ENCODE data around the gene SEMA6A.

SEMA6A gene

GRCh38 chr5:116566251-116566650 is 8.4 kb downstream of the SEMA6A start:
- Histone ChIP-seq H3K4me2 (ENCODE audit: low read length) (no peak overlapping the region), H4K20me1 (ENCODE audit: insufficient read depth, low read length) (no peaks in the 10 kb centered on the region), H3K4me3 (ENCODE audit: low read depth, low read length, poor library complexity, severe bottlenecking) (no peak overlapping the region), H2AFZ (ENCODE audit: low read length) (no peak overlapping the region), H3K27ac (ENCODE audit: low read depth, low read length, poor library complexity, severe bottlenecking) (no peak overlapping the region), H3K9ac (ENCODE audit: low read length) (no peak overlapping the region), H3K9me3 (ENCODE audit: low read length) (no peaks in the 10 kb centered on the region), H3F3A (ENCODE audit: insufficient read depth, low read length) (no peaks in the 10 kb centered on the region), H3K9me2 (ENCODE audit: low read depth, low read length) (no peaks in the 10 kb centered on the region), H3K4me1 (ENCODE audit: insufficient read depth, low read length, severe bottlenecking) (no peaks in the 10 kb centered on the region), H3K79me2 (ENCODE audit: insufficient read depth, low read length) (no peaks in the 10 kb centered on the region), H3K27me3 (ENCODE audit: insufficient read depth, low read length) (peaks cover 4% of the 10 kb centered on the region; the same call in 1 of the 2 replicates), H3K36me3 (ENCODE audit: insufficient read depth, low read length) (no peaks in the 10 kb centered on the region)
- no peak for TF ChIP-seq EZH2 (IDR thresholded peaks at IDR 0.05; ENCODE audit: borderline replicate concordance, low read length)
- TF ChIP-seq, protein P1, sequence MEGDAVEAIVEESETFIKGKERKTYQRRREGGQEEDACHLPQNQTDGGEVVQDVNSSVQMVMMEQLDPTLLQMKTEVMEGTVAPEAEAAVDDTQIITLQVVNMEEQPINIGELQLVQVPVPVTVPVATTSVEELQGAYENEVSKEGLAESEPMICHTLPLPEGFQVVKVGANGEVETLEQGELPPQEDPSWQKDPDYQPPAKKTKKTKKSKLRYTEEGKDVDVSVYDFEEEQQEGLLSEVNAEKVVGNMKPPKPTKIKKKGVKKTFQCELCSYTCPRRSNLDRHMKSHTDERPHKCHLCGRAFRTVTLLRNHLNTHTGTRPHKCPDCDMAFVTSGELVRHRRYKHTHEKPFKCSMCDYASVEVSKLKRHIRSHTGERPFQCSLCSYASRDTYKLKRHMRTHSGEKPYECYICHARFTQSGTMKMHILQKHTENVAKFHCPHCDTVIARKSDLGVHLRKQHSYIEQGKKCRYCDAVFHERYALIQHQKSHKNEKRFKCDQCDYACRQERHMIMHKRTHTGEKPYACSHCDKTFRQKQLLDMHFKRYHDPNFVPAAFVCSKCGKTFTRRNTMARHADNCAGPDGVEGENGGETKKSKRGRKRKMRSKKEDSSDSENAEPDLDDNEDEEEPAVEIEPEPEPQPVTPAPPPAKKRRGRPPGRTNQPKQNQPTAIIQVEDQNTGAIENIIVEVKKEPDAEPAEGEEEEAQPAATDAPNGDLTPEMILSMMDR (IDR thresholded peaks at IDR 0.05; ENCODE audit: low read length) = no peak

DNA sequence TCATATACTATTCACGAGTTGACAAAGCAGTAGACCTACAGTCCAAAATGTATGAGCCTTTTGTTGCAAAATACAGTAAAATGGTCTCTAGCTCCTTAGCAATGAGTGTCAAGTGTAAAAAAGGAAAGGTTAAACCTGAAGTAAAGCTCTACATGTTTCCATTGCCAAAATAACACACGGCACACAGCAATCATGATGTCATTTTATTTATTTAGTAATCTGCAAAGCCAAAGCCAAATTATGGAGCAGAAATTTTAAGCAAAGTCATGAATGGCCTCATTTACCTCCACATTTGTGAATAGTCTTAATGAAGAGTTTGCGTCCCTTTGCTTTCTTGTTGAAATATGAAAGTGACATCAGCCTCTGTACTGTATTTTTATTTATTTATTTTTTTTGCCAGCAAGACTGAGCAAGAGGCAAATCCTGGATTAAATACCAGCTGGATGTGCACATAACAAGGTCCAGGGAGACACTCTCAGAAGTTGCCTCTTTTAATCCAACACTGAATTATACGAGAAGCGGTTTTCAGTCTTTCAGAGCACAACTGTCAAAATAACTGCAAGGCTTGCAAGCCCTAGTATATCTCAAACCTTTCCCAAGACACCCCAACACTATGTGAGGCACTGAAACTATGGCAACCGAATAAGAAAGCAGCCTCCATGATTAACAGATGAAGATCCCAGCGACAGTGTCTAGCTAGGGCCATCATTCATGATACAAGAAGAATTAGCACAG is 9.7 kb downstream of the SEMA6A start:
- Histone ChIP-seq H3K27me3 (ENCODE audit: insufficient read depth, low read length) (peaks cover 4% of the 10 kb centered on the region; the same call in 1 of the 2 replicates), H3K27ac (ENCODE audit: low read depth, low read length, poor library complexity, severe bottlenecking) (no peak overlapping the region), H3F3A (ENCODE audit: insufficient read depth, low read length) (no peaks in the 10 kb centered on the region), H3K36me3 (ENCODE audit: insufficient read depth, low read length) (no peaks in the 10 kb centered on the region), H3K4me2 (ENCODE audit: low read length) (no peak overlapping the region), H3K9me3 (ENCODE audit: low read length) (no peaks in the 10 kb centered on the region), H3K4me1 (ENCODE audit: insufficient read depth, low read length, severe bottlenecking) (no peaks in the 10 kb centered on the region), H3K79me2 (ENCODE audit: insufficient read depth, low read length) (no peaks in the 10 kb centered on the region), H4K20me1 (ENCODE audit: insufficient read depth, low read length) (no peaks in the 10 kb centered on the region), H2AFZ (ENCODE audit: low read length) (no peak overlapping the region), H3K9ac (ENCODE audit: low read length) (no peak overlapping the region), H3K9me2 (ENCODE audit: low read depth, low read length) (no peaks in the 10 kb centered on the region), H3K4me3 (ENCODE audit: low read depth, low read length, poor library complexity, severe bottlenecking) (no peak overlapping the region)
- no peak for TF ChIP-seq EZH2 (IDR thresholded peaks at IDR 0.05; ENCODE audit: borderline replicate concordance, low read length)
- TF ChIP-seq, protein P1 (IDR thresholded peaks at IDR 0.05; ENCODE audit: low read length) = no peak

DNA sequence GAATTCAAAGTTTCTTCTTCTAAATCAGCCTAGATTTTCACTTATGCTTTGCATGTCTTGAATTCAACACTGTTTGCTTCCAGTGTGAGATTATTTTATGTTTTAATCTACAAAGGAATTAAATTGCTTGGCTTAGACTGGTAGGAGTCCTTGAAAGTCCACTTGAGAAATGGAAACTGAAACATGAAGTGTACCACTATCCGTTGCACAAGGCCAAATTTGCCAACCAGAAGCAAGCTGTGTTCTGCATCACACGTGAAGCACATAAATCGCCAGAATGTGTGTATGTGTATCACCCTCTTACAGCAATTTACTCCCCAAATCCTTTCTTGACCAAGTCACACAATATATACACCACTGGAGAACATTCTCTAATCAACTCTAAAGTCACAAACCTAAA is 10.3 kb downstream of the SEMA6A start:
- no peak overlapping the region for H2AFZ ChIP-seq (ENCODE audit: low read length)
- no peaks in the 10 kb centered on the region for H3K36me3 ChIP-seq (ENCODE audit: insufficient read depth, low read length)
- H3K9me2 ChIP-seq (ENCODE audit: low read depth, low read length) = no peaks in the 10 kb centered on the region
- no peak overlapping the region for H3K4me2 ChIP-seq (ENCODE audit: low read length)
- no peaks in the 10 kb centered on the region for H3F3A ChIP-seq (ENCODE audit: insufficient read depth, low read length)
- H3K9ac ChIP-seq (ENCODE audit: low read length) = no peak overlapping the region
- no peak for TF ChIP-seq EZH2 (IDR thresholded peaks at IDR 0.05; ENCODE audit: borderline replicate concordance, low read length)
- TF ChIP-seq, protein P1 (IDR thresholded peaks at IDR 0.05; ENCODE audit: low read length) = no peak
- H3K9me3 ChIP-seq (ENCODE audit: low read length) = no peaks in the 10 kb centered on the region
- H3K79me2 ChIP-seq (ENCODE audit: insufficient read depth, low read length) = no peaks in the 10 kb centered on the region
- H3K27me3 ChIP-seq (ENCODE audit: insufficient read depth, low read length) = peaks cover 4% of the 10 kb centered on the region; the same call in 1 of the 2 replicates
- no peaks in the 10 kb centered on the region for H4K20me1 ChIP-seq (ENCODE audit: insufficient read depth, low read length)
- H3K4me1 ChIP-seq (ENCODE audit: insufficient read depth, low read length, severe bottlenecking) = peaks cover under 1% of the 10 kb centered on the region
- no peak overlapping the region for H3K27ac ChIP-seq (ENCODE audit: low read depth, low read length, poor library complexity, severe bottlenecking)
- no peak overlapping the region for H3K4me3 ChIP-seq (ENCODE audit: low read depth, low read length, poor library complexity, severe bottlenecking)
